Measurements from ENCODE around the gene MYL9.
A peak's percentile ranks its signal among the peaks of the same experiment; 100 is the strongest.

The MYL9 gene

DNA sequence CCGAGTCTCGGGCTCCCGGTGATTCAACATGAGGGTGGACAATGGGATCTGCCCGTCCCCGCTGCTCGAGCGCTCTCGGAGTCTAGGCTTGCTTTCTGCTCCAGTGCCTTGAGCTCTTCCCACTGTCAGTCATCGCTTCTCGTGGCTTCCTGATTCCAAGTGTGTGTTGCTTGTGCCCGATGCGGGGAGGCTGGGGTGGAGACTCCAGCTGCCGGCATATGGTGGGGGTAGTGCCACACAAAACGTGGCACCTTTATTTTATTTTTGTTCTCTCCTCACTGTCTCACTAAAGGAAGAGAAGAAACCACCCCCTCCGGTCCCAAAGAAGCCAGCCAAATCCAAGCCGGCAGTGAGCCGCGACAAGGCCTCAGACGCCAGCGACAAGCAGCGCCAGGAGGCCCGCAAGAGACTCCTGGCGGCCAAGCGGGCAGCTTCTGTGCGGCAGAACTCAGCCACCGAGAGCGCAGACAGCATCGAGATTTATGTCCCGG lies 14.8 kb upstream of the MYL9 start:
- DNase-seq = no peak

DNA sequence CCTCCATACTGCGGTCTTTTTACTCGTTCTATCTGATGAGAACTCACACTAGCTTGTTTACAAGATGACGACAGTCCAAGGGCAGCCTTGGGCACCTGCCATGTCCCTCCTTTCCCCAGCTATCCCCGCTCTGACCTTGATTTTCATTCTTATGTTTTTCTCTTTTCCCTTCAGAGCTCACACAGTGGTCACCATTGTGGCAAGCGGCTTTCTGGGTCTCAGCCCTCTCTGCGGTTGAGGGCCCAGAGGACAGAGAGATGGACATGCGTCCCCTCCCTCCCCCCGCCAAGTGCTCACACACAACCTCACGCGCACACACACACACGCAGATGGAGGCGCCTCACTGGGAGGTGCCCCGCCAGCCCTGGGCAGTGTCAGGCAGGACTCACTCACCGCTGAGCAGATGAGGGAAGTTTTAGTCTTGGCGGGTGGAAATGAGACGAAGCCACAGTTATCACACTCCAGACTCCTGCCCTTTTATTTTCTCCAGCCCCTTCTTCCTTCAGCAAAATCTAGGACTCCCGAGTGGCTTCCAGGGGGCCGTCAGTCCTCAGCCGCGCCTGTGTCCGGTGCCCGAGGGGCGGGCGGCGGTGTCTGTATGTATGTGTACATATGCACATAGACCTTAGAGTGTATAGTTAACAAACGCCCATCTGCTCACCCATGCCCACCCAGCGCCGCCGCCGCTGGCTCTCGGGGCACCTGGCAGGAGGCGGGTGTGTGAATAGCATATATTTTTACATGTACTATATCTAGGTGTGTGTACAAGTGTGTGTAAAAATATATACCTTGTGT lies 13.8 kb upstream of the MYL9 start:
- no peak for DNase-seq

DNA sequence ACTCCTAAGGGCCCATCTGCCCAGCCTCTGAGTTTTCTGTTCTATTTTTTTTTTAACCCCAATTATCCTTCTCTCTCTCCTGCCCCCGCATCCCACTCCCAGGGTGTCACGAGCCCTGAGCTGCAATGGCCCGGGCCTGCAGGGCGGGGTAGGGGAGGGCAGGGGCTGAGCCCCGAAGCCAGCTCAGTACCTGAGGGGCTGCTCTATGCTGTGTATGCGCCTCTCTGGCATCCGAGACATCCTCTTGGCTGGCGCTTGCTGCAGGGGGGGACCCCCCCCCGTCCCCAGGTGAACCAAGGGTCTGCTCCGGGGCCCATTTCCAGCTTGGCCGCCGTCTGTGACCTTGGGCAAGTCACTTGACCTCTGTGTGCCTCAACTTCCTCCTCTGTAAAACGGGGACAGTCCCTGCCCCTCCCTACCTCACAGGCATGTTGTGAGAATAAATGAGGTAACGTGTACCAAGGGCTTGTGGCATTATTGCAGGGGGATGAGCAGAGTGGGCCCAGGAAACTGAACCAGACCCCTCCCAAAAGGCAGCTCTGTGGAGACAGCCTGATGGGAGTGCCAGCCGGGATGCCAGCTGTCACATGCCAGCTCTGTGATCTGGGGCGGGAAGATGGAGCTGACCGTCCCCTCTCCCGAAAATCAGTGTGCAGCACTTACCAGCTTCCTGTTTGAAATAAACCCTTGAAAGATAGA lies 13.0 kb upstream of the MYL9 start:
- DNase-seq = no peak

DNA sequence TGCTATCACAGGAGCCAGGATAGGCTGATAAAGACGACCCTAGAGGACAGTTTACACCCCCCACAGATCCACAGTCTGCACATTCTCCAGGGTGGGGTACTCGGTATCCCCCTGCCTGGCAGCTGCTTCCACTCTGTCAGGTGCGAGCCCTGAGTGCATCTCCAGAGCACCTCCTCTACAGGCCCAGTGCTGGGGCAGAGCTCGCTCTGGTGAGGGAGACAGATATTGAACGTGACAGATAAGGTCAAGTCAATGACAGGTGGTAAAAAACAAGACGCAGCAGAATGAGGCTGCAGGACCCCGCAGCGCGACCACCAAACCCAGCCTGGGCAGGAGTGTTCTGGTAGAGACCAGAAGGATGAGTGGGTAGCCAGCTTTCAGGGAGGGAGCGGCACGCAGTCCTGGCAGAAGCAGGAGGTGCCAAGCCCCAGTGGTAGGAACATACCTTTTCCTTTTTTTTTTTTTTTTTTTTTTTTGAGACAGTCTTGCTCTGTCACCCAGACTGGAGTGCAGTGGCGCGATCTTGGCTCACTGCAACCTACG lies 12.4 kb upstream of the MYL9 start:
- no peak for DNase-seq

DNA sequence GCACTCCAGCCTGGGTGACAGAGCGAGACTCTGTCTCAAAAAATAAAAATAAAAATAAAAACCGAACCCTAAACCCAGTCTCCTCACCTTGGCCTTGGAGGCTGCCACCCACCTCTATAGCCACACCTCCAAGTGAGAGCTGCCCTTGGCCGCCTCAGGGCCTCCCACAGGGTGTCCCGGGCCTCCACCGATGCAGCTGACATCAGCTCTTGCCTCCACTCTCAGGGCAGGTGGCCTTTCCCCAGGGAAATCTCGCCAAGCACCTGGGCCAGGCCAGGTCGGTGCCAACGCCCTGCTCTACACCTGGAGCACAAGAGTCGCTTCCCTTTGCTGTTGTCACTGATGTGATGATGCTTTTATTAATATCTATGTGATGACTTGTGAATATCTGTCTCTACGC lies 8.9 kb upstream of the MYL9 start:
- DNase-seq = no peak

DNA sequence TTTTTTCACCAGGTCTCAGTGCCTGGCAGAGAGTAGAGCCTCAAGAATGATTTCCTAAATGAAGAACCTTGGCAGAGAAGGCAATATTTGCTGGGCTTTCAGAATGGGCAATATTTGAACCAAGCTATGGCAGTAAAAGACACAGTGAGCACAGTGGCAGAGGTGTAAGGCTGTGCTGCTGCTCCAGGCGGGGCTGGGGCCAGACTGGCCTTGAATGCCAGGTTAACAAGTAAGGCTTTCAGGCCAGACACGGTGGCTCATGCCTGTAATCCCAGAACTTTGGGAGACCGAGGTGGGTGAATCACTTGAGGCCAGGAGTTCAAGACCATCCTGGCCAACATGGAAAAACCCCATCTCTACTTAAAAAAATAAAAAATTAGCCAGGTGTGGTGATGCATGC lies 8.5 kb upstream of the MYL9 start:
- DNase-seq = no peak

DNA sequence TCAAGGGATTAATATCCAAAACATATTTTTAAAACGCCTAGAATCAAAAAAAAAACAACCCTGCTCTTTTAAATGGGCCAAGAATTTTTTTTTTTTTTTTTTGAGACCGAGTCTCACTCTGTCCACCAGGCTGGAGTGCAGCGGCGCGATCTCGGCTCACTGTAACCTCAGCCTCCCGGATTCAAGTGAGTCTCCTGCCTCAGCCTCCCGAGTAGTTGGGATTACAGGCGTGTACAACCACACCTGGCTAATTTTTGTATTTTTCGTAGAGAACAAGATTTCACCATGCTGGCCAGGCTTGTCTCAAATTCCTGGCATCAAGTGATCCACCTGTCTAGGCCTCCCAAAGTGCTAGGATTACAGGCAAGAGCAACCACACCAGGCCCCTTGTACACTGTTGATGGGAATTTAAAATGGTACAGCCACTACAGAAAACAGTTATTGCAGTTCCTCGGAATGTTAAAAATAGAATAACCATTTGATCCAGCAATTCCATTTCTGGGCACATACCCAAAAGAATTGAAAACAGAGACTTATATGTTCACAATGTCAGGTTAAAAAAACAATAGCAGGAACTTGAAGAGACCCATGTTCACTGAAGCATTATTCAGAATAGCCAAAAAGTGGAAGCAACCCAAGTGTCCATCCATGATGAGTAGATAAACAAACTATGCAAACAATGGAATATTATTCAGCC lies 3.1 kb upstream of the MYL9 start:
- no peak for DNase-seq

DNA sequence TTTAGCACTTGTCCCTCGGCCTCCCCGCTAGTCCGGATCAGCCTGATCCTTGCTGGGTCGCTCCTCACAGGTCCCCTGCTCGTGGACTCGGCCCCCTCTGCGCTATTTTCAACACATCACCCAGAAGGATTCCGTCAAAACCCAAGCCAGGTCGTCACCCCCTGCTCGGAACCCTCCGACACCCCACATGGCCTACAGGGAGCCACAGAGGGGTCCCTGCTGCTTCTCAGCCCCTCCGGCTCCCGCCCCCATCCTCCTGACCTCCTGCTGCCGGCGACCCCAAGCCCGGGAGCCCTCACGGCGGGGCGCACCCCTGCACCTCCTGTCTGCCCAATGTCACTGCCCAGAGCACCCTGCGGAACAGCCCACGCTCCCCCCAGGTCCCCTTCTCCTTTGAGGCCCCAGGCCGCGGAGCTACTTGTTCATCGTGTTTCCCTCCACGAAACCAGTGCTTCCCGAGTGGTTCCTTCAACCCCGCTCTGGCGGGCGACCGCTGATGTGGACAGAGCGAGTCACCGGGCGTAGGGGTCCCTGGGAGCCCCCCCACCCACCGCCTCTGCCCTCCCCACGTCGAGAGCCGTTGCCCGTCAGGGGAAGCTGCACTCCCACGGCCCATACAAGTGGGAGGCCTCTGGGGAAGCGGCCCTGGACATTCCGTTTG lies 638 bp upstream of the MYL9 start:
- no peak for DNase-seq

DNA sequence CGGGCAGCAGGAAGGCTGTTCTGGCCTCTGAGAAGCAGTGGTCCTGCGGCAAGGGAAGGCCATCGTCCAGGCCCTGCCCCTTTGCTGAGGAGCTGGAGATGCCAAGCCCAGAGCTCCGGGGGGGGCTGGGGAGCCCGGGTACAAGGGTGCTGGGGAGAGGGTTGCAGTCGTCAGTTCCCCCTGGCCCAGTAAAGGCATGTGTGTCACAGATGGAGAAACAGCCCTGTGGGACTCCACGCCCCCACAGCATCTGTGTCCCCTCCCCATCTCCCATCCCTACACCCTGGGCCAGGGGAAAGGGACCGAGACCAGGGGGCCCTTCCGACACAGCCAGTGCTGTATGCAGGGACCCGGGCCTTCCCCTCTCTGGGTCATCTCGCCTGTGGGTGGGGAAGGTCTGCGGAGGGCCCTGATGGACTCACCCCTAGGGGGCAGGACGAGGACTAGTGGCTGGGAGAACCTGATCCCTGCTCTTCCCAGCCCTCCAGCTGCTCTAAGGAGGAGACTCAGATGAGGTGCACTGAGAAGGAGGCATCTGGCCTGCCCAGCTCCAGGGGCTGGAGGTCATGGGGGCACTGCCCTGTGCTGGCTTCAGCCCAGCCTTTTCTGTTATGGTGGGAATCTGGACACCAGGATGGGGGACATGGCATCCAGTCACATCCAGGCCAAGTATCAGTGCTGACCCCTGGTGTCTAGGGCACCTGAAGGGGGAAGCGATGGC lies 609 bp downstream of the MYL9 start:
- DNase-seq = peak; percentile 16

DNA sequence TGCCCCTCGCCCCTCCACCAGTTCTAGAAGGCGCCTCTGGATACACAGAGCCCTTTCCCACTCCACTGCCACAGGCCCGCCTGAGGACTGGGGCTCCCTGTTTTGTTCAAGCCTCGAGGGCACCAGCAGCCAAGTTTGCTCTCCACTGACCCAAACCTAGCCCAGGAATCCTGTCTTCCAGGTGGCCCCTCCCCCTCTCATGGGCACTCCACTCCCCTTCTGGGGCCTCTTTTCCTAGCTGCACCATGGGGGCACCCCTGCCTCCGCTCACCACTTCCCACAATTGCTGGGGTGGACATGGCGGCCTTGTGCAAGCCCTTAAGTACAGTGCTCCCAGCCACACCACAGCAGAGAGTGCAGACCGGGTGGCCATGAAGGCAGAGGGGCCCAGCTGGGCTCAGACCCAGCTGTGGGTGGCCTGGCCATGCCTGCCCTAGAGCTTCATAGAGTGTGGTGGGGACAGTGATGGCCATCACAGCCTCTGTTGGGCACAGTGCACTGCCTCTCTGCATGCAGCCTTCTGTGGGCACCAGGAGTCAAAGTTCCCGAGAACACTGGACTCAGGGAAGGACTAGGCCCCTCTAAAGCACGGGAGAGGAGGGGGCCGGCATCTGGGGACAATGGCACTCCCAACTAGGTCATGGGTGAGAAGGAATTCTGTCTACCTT lies 1.3 kb downstream of the MYL9 start:
- DNase-seq = no peak

DNA sequence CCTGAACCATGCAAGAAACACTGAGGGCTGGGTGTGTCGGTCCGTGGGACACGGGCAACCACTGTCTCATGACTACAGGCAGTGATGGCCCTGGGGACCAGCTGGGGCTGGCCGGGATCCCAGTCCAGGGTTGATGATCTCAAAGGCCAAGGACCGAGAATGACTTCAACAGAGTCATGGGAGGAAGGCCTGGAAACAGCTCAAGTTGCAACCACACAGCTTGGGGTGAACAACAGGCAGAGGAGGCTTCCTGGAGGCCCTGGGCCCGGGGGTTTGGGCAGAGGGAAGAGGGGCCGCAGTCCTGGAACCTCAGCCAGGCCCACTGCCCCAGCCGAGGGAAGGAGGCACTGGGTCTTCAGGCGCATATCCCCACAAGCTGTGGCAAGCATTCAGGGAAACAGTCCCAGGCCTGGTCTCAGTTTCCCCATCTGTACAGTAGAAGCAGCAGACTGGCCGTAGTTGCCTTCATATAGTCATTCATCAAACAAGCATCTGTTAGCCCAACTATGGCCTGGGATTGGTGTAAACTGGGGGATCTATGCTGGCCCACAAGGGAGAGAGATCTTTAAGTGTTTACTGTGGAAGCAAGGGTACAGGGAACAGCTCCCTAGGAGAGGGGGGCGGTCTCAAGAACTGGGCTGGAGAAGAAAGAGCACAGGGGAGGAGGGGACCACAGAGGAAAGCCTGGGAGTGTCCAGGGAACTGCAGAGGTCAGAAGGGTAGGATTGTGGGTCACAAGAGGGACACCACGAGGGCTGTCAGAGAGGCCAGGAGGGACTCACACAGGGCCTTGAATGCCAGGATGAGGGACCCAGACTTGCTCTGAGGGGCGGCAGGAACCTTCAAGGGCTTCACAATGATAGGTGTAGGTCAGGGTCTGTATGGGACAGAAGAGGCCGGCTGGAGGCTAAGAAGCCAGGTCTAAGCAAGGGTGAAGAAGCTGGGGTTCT lies 2.1 kb downstream of the MYL9 start:
- DNase-seq = peak; percentile 61

DNA sequence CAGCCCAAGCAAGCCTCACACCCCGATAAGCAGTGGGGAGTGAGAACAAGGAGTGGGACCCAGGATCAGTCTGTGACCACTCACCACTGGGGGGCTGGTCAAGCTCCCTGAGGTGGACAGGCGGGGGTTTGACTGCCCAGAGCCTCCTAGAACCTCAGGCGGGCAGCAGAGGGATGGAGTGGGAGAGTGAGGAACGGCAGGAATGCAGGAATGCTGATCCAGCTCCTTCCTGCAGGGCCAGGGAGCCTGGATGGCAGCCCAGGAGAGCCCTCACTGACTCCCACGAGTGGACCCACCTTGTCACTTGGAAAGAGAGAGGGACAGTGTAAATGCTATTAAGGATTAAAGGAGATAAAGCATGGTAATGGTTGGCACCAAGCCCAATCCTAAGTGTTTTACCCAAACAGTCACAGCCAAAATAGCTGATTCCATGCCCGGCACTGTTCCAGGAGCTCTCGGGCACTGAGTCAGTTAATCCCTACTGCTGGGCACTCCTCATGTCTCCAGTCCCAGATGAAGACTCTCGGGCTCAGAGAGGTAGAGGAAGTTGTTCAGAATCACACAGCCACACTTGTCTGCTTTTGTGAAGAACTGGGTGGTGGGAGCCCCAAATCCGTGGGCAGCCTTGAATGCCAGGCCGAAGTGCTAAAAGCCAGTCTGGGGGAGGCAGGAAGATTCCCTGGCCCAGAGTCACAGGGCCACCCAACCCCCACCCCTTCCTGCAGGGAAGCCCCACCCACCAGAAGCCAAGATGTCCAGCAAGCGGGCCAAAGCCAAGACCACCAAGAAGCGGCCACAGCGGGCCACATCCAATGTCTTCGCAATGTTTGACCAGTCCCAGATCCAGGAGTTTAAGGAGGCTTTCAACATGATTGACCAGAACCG lies 3.1 kb downstream of the MYL9 start:
- no peak for DNase-seq

DNA sequence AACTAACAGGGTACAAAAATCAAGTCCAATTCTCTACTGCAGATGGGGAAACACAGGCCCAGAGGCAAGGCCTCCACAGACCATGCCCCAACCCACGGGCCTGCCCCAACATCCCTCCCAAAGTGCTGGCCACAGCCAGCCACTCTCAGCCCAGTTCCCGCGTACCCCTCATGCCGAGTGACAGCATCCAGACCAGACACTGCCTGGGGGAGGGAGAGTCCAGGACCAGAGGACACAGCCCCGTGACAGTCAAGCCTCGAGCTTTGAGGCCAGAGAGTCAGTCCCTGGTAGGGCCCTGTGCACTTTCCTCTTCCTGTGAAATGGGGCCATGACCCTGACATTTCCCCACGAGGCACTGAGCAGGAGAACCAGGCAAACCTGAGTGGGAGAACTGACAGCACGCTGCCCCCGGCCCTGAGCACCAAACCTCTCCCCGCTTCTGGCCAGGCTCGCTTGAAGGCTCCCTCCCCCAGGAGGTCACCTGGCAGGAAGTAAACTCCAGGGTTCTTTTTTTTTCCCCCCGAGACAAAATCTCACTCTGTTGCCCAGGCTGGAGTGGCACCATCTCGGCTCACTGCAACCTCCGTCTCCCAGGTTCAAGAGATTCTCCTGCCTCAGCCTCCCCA lies 4.9 kb downstream of the MYL9 start:
- DNase-seq = no peak

DNA sequence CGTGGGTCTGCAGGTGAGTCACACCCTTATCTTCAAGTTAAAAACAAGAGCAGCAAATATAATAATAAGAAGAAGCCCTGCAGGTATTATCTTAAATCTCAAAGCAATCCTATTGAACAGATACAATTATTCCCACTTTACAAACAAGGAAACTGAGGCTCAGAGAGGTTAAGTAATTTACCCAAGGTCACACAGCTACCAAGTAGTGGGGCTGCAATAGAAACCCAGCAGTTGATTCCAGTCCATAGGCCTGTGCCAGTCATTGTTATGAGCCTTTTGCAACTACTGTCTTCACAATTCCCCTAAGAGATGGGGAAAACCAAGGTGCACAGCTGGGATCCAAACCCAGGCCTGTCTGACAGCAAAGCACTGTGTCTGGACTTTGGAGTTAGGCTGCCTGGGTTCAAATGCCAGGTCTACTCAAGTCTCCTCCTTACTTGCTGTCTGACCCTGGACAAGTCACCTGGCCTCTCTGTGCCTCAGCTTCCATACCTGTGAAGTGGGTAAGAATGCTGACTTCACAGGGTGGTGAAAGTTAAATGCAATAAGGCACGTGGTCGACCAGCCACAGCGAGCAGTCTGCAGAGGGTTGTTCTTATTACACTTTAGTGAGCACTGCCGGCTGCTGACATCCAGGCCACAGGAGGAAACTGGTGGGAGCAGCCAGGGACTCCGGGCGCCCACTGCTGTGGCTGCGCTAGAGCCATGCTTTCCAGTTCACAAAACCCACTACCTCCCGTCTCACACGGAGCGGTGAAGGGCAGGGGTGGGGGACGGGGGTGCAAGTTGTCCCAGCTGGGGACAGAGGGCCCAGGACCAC lies 6.1 kb downstream of the MYL9 start:
- DNase-seq = no peak

DNA sequence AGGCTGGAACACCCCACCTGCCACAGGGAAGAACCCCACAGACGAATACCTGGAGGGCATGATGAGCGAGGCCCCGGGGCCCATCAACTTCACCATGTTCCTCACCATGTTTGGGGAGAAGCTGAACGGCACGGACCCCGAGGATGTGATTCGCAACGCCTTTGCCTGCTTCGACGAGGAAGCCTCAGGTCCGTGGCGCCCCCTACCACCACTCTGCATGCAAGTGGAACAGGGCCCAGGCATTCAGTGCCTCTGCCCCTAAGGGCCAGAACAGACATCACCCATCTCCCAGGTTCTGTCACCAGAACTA lies 6.6 kb downstream of the MYL9 start:
- no peak for DNase-seq

DNA sequence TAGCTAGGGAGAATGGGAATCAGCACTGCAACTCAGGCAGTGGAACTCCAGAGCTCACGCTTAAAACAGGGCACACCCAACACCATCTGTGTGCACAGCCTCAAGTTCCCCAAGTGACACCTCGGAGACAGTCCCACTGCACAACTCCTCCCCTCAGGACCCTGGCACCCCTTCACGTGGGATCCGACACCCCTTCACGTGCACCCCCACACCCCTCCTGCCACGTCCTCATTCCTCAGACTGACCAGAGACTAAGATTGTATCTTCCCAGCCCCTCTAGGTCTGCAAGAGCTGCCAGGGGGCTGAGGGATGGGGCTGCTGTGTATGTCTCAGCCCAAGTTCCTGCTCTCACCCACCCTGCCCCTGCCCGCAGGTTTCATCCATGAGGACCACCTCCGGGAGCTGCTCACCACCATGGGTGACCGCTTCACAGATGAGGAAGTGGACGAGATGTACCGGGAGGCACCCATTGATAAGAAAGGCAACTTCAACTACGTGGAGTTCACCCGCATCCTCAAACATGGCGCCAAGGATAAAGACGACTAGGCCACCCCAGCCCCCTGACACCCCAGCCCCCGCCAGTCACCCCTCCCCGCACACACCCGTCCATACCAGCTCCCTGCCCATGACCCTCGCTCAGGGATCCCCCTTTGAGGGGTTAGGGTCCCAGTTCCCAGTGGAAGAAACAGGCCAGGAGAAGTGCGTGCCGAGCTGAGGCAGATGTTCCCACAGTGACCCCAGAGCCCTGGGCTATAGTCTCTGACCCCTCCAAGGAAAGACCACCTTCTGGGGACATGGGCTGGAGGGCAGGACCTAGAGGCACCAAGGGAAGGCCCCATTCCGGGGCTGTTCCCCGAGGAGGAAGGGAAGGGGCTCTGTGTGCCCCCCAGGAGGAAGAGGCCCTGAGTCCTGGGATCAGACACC lies 7.6 kb downstream of the MYL9 start:
- no peak for DNase-seq

DNA sequence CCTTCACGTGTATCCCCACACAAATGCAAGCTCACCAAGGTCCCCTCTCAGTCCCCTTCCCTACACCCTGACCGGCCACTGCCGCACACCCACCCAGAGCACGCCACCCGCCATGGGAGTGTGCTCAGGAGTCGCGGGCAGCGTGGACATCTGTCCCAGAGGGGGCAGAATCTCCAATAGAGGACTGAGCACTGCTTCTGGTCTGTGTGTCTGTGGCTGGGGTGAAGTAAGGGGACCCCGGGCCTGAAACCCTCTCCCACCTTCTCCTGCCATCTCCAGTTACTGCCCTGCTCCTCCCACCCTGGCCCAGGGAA lies 8.3 kb downstream of the MYL9 start:
- no peak for DNase-seq

Data from suppressor macrophage treated with lipopolysaccharide for 4 hours (primary cell).